Activated naive CD8-positive, alpha-beta T cell treated with anti-CD3 and anti-CD28 coated beads for 36 hours (primary cell): Measurements from ENCODE around the gene NCKAP5. TPM values are rescaled to one million over a fixed set of nuclear protein-coding genes. Genes with fewer than 3 reads are reported as not detected.

Experiments
- DNase-seq: peaks from one replicate; pipeline ENCODE4 v3.0.0; 2021
- H3K27ac Mint-ChIP-seq: one replicate; pipeline ENCODE4 v1.8.0; 2022; ENCODE audit warnings: mild to moderate bottlenecking, moderate library complexity, mixed read lengths
- H3K27me3 Mint-ChIP-seq: one replicate; pipeline ENCODE4 v1.8.0; 2022; ENCODE audit warnings: mild to moderate bottlenecking, mixed read lengths
- H3K36me3 Mint-ChIP-seq: one replicate; pipeline ENCODE4 v1.8.0; 2021; ENCODE audit warnings: mild to moderate bottlenecking, mixed read lengths
- H3K4me1 Mint-ChIP-seq: one replicate; pipeline ENCODE4 v1.8.0; 2021; ENCODE audit warnings: mixed read lengths
- H3K4me3 Mint-ChIP-seq: one replicate; pipeline ENCODE4 v1.8.0; 2022; ENCODE audit warnings: mild to moderate bottlenecking, moderate library complexity, mixed read lengths
- H3K9me3 Mint-ChIP-seq: one replicate; pipeline ENCODE4 v1.8.0; 2022; ENCODE audit warnings: mixed read lengths
- total RNA-seq, 2 experiments: library from RNA; stranded (reverse); gene quantifications; one replicate each; pipeline ENCODE4 v1.2.3, GENCODE V29; 2021

Gene NCKAP5
- total RNA-seq, 2 experiments from 2014 or later: not detected

GRCh38 chr2:132757676-132758075 is 810.6 kb downstream of the NCKAP5 start:
- Mint-ChIP-seq H3K9me3 (peaks cover 2% of the 10 kb centered on the region), H3K27me3 (no peaks in the 10 kb centered on the region), H3K27ac (no peak overlapping the region), H3K4me3 (no peak overlapping the region), H3K4me1 (no peaks in the 10 kb centered on the region), H3K36me3 (no peaks in the 10 kb centered on the region)
- no peak for DNase-seq

- Mint-ChIP-seq H3K4me3 (no peak overlapping the region), H3K4me1 (no peaks in the 10 kb centered on the region), H3K27ac (no peak overlapping the region), H3K27me3 (no peaks in the 10 kb centered on the region), H3K9me3 (peaks cover 2% of the 10 kb centered on the region), H3K36me3 (no peaks in the 10 kb centered on the region)
- DNase-seq: no peak
Measured at GRCh38 chr2:132757002-132757589, 811.2 kb downstream of the NCKAP5 start.

DNA sequence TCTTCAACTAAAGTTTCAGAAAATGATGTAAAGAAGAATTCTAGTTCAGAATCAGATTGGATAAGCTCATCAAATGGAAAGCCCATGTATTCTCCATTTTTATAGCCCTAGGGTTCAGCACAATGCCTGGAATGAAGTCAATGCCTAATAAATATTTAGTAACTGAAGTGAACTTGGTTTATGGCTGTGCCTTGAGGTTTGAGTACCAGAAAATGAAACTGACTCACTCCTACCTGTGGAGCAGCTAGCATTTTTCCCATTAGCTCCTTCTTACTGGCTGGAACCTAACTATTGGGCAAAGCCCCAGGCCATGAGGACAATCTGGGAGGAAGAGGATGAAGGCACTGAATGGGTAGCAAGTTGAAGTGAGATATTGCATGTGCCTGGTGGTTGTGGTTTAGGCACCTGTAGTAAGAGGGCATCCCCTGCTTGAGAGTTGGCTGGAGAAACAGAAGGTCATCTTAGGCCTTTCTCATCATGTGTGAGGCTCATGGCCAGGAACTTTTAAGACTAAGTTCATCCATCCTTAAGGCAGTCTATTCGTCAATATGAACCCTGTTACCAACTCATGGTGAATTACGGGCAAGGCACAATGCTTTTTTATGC is 813.3 kb downstream of the NCKAP5 start:
- Mint-ChIP-seq H3K4me1 (no peaks in the 10 kb centered on the region), H3K9me3 (peaks cover 4% of the 10 kb centered on the region), H3K27me3 (no peaks in the 10 kb centered on the region), H3K36me3 (no peaks in the 10 kb centered on the region), H3K4me3 (no peak overlapping the region), H3K27ac (no peak overlapping the region)
- no peak for DNase-seq

DNA sequence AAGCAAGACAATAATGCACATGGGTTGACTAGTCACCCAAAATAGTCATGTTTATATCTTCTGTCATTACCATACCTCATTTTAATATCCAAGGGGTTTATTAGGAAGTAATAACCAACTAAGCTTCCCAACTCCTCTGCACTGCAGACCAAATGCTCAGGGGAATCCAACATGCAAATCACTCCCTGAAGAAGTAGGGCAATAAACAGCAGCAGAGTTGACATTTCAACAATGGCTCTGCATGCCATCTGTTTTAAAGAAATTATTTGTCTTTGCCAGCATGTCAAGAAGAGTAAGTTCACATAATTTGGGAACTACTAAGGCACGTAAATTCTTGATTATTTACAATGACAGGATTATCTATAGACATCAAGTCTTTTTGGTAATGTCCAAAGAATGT is 813.9 kb downstream of the NCKAP5 start:
- Mint-ChIP-seq H3K27me3 (no peaks in the 10 kb centered on the region), H3K9me3 (peaks cover 4% of the 10 kb centered on the region), H3K4me3 (no peak overlapping the region), H3K4me1 (no peaks in the 10 kb centered on the region), H3K27ac (no peak overlapping the region), H3K36me3 (no peaks in the 10 kb centered on the region)
- DNase-seq: no peak

- H3K4me1 Mint-ChIP-seq: no peaks in the 10 kb centered on the region
- DNase-seq: no peak
- no peaks in the 10 kb centered on the region for H3K27me3 Mint-ChIP-seq
- H3K27ac Mint-ChIP-seq: no peak overlapping the region
- no peaks in the 10 kb centered on the region for H3K36me3 Mint-ChIP-seq
- H3K4me3 Mint-ChIP-seq: no peak overlapping the region
- H3K9me3 Mint-ChIP-seq: peaks cover 2% of the 10 kb centered on the region
Measured at GRCh38 chr2:132752421-132753206, 815.6 kb downstream of the NCKAP5 start.

DNA sequence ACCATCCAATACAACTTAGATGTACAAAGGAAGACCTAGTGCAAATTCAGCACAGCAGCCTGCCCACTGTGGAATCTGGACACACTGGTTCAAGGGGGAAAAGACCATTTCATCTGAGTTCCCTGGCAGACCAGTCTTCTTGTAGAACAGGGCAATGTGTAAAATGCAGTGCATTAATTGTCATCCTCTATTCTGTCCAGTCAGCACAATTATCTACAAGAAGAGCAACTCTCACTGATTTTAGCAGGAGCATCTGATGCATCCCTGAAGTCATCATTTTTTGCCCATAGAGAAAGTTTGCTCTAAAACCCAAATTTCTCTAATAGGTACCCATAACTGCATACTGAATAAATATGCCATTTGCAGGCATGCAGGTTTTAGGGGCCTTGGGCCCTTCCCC is 816.4 kb downstream of the NCKAP5 start:
- H3K36me3 Mint-ChIP-seq: no peaks in the 10 kb centered on the region
- no peak overlapping the region for H3K27ac Mint-ChIP-seq
- peaks cover 2% of the 10 kb centered on the region for H3K9me3 Mint-ChIP-seq
- H3K4me1 Mint-ChIP-seq: no peaks in the 10 kb centered on the region
- no peak for DNase-seq
- H3K4me3 Mint-ChIP-seq: no peak overlapping the region
- H3K27me3 Mint-ChIP-seq: no peaks in the 10 kb centered on the region

GRCh38 chr2:132750606-132751005 is 817.7 kb downstream of the NCKAP5 start:
- Mint-ChIP-seq H3K4me3 (no peak overlapping the region), H3K4me1 (no peaks in the 10 kb centered on the region), H3K27ac (no peak overlapping the region), H3K9me3 (peaks cover 2% of the 10 kb centered on the region), H3K27me3 (no peaks in the 10 kb centered on the region), H3K36me3 (no peaks in the 10 kb centered on the region)
- no peak for DNase-seq

- no peak for DNase-seq
- H3K9me3 Mint-ChIP-seq: peaks cover 6% of the 10 kb centered on the region
- H3K27me3 Mint-ChIP-seq: no peaks in the 10 kb centered on the region
- H3K4me1 Mint-ChIP-seq: no peaks in the 10 kb centered on the region
- H3K36me3 Mint-ChIP-seq: no peaks in the 10 kb centered on the region
- H3K27ac Mint-ChIP-seq: no peak overlapping the region
- H3K4me3 Mint-ChIP-seq: no peak overlapping the region
Measured at GRCh38 chr2:132747046-132747445, 821.2 kb downstream of the NCKAP5 start.

DNA sequence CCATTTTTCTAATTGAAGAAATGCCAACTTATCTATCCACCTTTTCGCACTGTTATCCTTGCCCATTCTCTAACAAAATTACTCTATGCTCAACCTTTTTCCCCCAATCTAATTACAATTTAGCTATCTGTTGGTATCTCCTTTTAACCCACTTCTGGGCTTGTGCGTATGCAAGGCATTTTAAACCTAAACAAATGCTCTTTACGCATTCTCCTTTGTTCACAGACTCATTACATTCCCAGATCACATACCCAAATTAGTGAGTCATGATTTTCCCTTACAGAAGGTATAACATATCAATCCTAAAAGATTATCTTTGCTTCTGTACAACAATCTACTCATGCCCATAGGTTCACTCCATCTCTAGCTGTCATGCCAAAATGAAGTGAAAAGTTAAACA is 826.5 kb downstream of the NCKAP5 start:
- Mint-ChIP-seq H3K4me1 (no peaks in the 10 kb centered on the region), H3K4me3 (no peak overlapping the region), H3K36me3 (no peaks in the 10 kb centered on the region), H3K27me3 (no peaks in the 10 kb centered on the region), H3K9me3 (peaks cover 4% of the 10 kb centered on the region), H3K27ac (no peak overlapping the region)
- DNase-seq: no peak

- no peak for DNase-seq
- H3K27ac Mint-ChIP-seq: no peak overlapping the region
- H3K9me3 Mint-ChIP-seq: peaks cover 4% of the 10 kb centered on the region
- no peaks in the 10 kb centered on the region for H3K36me3 Mint-ChIP-seq
- no peaks in the 10 kb centered on the region for H3K4me1 Mint-ChIP-seq
- no peaks in the 10 kb centered on the region for H3K27me3 Mint-ChIP-seq
- H3K4me3 Mint-ChIP-seq: no peak overlapping the region
Measured at GRCh38 chr2:132740081-132740720, 828.1 kb downstream of the NCKAP5 start.

- H3K27me3 Mint-ChIP-seq: no peaks in the 10 kb centered on the region
- no peak overlapping the region for H3K4me3 Mint-ChIP-seq
- H3K9me3 Mint-ChIP-seq: no peaks in the 10 kb centered on the region
- H3K36me3 Mint-ChIP-seq: no peaks in the 10 kb centered on the region
- H3K4me1 Mint-ChIP-seq: no peaks in the 10 kb centered on the region
- no peak for DNase-seq
- no peak overlapping the region for H3K27ac Mint-ChIP-seq
Measured at GRCh38 chr2:132738223-132738622, 830.0 kb downstream of the NCKAP5 start.

GRCh38 chr2:132736059-132736458 is 832.2 kb downstream of the NCKAP5 start:
- no peak overlapping the region for H3K27ac Mint-ChIP-seq
- DNase-seq: no peak
- no peaks in the 10 kb centered on the region for H3K27me3 Mint-ChIP-seq
- no peak overlapping the region for H3K4me3 Mint-ChIP-seq
- no peaks in the 10 kb centered on the region for H3K36me3 Mint-ChIP-seq
- no peaks in the 10 kb centered on the region for H3K4me1 Mint-ChIP-seq
- peaks cover under 1% of the 10 kb centered on the region for H3K9me3 Mint-ChIP-seq

GRCh38 chr2:132734961-132735360 is 833.3 kb downstream of the NCKAP5 start:
- H3K4me3 Mint-ChIP-seq: no peak overlapping the region
- no peak overlapping the region for H3K27ac Mint-ChIP-seq

DNA sequence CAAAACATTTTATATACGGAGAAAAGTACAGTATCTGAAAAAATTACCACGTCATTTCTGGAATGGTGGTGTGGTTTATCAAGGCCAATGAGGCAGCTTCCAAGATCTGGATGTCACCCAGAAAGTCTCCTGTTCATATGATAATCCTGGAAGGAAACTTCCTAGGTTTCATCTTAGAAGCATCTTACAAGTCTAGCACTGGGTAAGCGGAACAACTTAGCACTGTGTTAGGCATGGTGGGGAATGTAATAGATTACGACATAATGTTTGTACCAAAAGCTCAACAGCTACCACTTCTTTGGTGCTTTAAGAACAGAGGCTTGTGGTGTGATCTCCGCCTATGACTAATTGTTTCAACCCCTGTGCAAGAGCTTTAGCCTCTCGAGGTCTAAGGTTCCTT is 835.2 kb downstream of the NCKAP5 start:
- no peaks in the 10 kb centered on the region for H3K36me3 Mint-ChIP-seq
- peaks cover 1% of the 10 kb centered on the region for H3K9me3 Mint-ChIP-seq
- no peak for DNase-seq
- no peaks in the 10 kb centered on the region for H3K27me3 Mint-ChIP-seq
- no peaks in the 10 kb centered on the region for H3K4me1 Mint-ChIP-seq
- H3K4me3 Mint-ChIP-seq: no peak overlapping the region
- H3K27ac Mint-ChIP-seq: no peak overlapping the region

More at GRCh38 chr2:132734961-132735360, 833.3 kb downstream of the NCKAP5 start:
- H3K36me3 Mint-ChIP-seq: no peaks in the 10 kb centered on the region
- no peaks in the 10 kb centered on the region for H3K4me1 Mint-ChIP-seq
- peaks cover 1% of the 10 kb centered on the region for H3K9me3 Mint-ChIP-seq
- DNase-seq: no peak
- H3K27me3 Mint-ChIP-seq: no peaks in the 10 kb centered on the region

DNA sequence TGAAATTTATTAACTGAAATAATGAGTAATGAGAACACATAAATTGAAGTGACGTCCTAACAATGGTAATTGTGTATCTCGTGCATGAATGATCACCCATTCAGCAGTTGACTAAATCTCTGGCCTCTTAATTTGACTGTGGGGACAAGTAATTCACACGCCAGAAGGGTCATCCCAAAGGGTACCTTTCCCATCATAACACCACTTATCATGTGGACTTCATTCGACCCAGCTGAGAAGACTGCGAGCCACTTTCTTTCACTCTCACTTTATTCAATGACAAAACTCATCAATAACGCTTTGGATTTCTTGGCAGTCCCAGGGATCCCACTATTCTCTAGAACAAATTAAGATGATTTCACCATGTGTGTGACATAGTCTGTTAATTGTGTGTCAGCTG is 835.6 kb downstream of the NCKAP5 start:
- no peak overlapping the region for H3K27ac Mint-ChIP-seq
- no peaks in the 10 kb centered on the region for H3K36me3 Mint-ChIP-seq
- H3K4me3 Mint-ChIP-seq: no peak overlapping the region
- H3K4me1 Mint-ChIP-seq: no peaks in the 10 kb centered on the region
- no peak for DNase-seq
- H3K9me3 Mint-ChIP-seq: peaks cover 1% of the 10 kb centered on the region
- H3K27me3 Mint-ChIP-seq: no peaks in the 10 kb centered on the region
